ENCODE data around the gene VSIG4.
"Not testable (repeated sequence)": the region's sequence is repeated elsewhere in the genome, so short reads cannot be mapped to it uniquely, and the experiment has no call there.

VSIG4 gene

GRCh38 chrX:65977161-65977560, 62.7 kb downstream of the VSIG4 start:
- DNase-seq (ENCODE audit: low spot score), result not testable (repeated sequence)

GRCh38 chrX:65976161-65976560, 63.7 kb downstream of the VSIG4 start:
- DNase-seq (ENCODE audit: low spot score), result no peak

- not testable (repeated sequence) for DNase-seq (ENCODE audit: low spot score)
These were observed 64.6 kb downstream of the VSIG4 start for GRCh38 chrX:65975161-65975751.

All from Ammon's horn (tissue), 1 donor.